ENCODE results near the gene WNT9A. TPM values are rescaled to one million over a fixed set of nuclear protein-coding genes. Genes with fewer than 3 reads are reported as not detected.
"Not testable (repeated sequence)": the region's sequence is repeated elsewhere in the genome, so short reads cannot be mapped to it uniquely, and the experiment has no call there.

The WNT9A gene
- 14.6 TPM for total RNA-seq

GRCh38 chr1:227947676-227948492 lies at the start of gene WNT9A:
Gene WNT9A (minus strand): TSS chr1:227947932. CDS start chr1:227947887, 45 bp downstream.
- peak; percentile 91 for DNase-seq

- DNase-seq = no peak
These were observed 48.6 kb upstream of the WNT9A start for GRCh38 chr1:227996187-227996950.

- no peak for DNase-seq
These were observed 47.0 kb upstream of the WNT9A start for GRCh38 chr1:227994632-227995300.

GRCh38 chr1:227987181-227987580 lies 39.4 kb upstream of the WNT9A start:
- DNase-seq = no peak

- not testable (repeated sequence) for DNase-seq
These were observed 28.0 kb upstream of the WNT9A start for GRCh38 chr1:227975583-227976283.

- DNase-seq = not testable (repeated sequence)
These were observed 26.1 kb upstream of the WNT9A start for GRCh38 chr1:227973724-227974288.

GRCh38 chr1:227972843-227973374 lies 25.2 kb upstream of the WNT9A start:
- peak; percentile 44 for DNase-seq

GRCh38 chr1:227972283-227972679 lies 24.5 kb upstream of the WNT9A start:
- not testable (repeated sequence) for DNase-seq

GRCh38 chr1:227971643-227972282 lies 24.0 kb upstream of the WNT9A start:
- not testable (repeated sequence) for DNase-seq

GRCh38 chr1:227971216-227971615 lies 23.5 kb upstream of the WNT9A start:
- not testable (repeated sequence) for DNase-seq

- DNase-seq = not testable (repeated sequence)
These were observed 22.6 kb upstream of the WNT9A start for GRCh38 chr1:227970076-227970995.

- not testable (repeated sequence) for DNase-seq
These were observed 20.1 kb upstream of the WNT9A start for GRCh38 chr1:227967815-227968214.

- not testable (repeated sequence) for DNase-seq
These were observed 19.0 kb upstream of the WNT9A start for GRCh38 chr1:227966733-227967132.

- DNase-seq = no peak
These were observed 14.1 kb upstream of the WNT9A start for GRCh38 chr1:227961651-227962466.

GRCh38 chr1:227959325-227959860 lies 11.7 kb upstream of the WNT9A start:
- DNase-seq = no peak

GRCh38 chr1:227958617-227959324 lies 11.0 kb upstream of the WNT9A start:
- no peak for DNase-seq

- no peak for DNase-seq
These were observed 8.1 kb upstream of the WNT9A start for GRCh38 chr1:227955808-227956207.

Data from tongue (tissue), 2 donors.